IMR-90 (cell line): Measurements from ENCODE around the gene GNAS-AS1. TPM values are rescaled to one million over a fixed set of nuclear protein-coding genes. Genes with fewer than 3 reads are reported as not detected.

ENCODE experiments used
- ATAC-seq: fragments of 200-7000 bp; cut with Tn5 transposase; 2 replicates; pipeline ENCODE4 v1.9.1; 2020; ENCODE audit warnings: low read depth, mild to moderate bottlenecking, moderate library complexity
- BruUV-seq: library from RNA; stranded (reverse); fragments of 400-500 nt; replicated peaks from 2 replicates; lab custom pipeline; 2021; lab: Mats Ljungman, UMichigan
- CTCF ChIA-PET: fragments of 300-600 bp; formaldehyde crosslinking; extraction: SDS; loops from one replicate; lab custom pipeline; 2021; ENCODE audit warnings: antibody characterized with exemption; lab: Yijun Ruan, JAX
- POLR2A ChIA-PET: fragments of 300-600 bp; sonication (Branson Sonifier 250); formaldehyde crosslinking; loops from one replicate; lab custom pipeline; 2022; ENCODE audit warnings: antibody characterized with exemption; ENCODE audit not compliant: unreplicated experiment; lab: Charles Lee
- DNase-seq: peaks from one replicate; pipeline ENCODE4 v3.0.0; 2013
- H2AFZ ChIP-seq: replicated peaks from 2 replicates; pipeline ENCODE3; 2013; ENCODE audit warnings: low read length, mild to moderate bottlenecking; ENCODE audit not compliant: poor library complexity
- H2AK5ac ChIP-seq: 2 replicates; pipeline ENCODE4 v1.6.1; 2013; ENCODE audit warnings: low read depth, low read length, inconsistent platforms
- H2AK9ac ChIP-seq: replicated peaks from 2 replicates; pipeline ENCODE3; 2013; ENCODE audit warnings: mild to moderate bottlenecking, low read depth, low read length, moderate library complexity; ENCODE audit not compliant: poor library complexity
- H2BK120ac ChIP-seq: 2 replicates; pipeline ENCODE4 v1.6.1; 2013; ENCODE audit warnings: low read depth, low read length, inconsistent platforms
- H2BK15ac ChIP-seq: 3 replicates; pipeline ENCODE4 v1.6.1; 2013; ENCODE audit warnings: low read depth, low read length, inconsistent platforms
- H2BK20ac ChIP-seq: 2 replicates; pipeline ENCODE4 v1.6.1; 2013; ENCODE audit warnings: low read depth, mild to moderate bottlenecking, inconsistent platforms, low read length, moderate library complexity
- H2BK5ac ChIP-seq: 2 replicates; pipeline ENCODE4 v1.6.1; 2013; ENCODE audit warnings: mild to moderate bottlenecking, low read depth, low read length, inconsistent platforms; ENCODE audit not compliant: poor library complexity, severe bottlenecking
- H3K14ac ChIP-seq: replicated peaks from 2 replicates; pipeline ENCODE4 v1.6.1; 2013; ENCODE audit warnings: low read depth, low read length, inconsistent platforms
- H3K18ac ChIP-seq: 2 replicates; pipeline ENCODE4 v1.6.1; 2013; ENCODE audit warnings: low read depth, low read length, control low read depth
- H3K23ac ChIP-seq: 2 replicates; pipeline ENCODE4 v1.6.1; 2013; ENCODE audit warnings: low read depth, low read length, inconsistent platforms
- H3K27ac ChIP-seq: 2 replicates; pipeline ENCODE4 v1.5.1; 2013; ENCODE audit warnings: mild to moderate bottlenecking, control low read depth, low read length; ENCODE audit not compliant: insufficient read depth
- H3K27me3 ChIP-seq: 2 replicates; pipeline ENCODE4 v1.6.1; 2013; ENCODE audit warnings: low read length; ENCODE audit not compliant: control insufficient read depth, insufficient read depth
- H3K36me3 ChIP-seq: 2 replicates; pipeline ENCODE4 v1.6.1; 2013; ENCODE audit warnings: low read length, mixed read lengths; ENCODE audit not compliant: control insufficient read depth, insufficient read depth
- H3K4ac ChIP-seq: 2 replicates; pipeline ENCODE4 v1.6.1; 2013; ENCODE audit warnings: low read depth, low read length, inconsistent platforms
- H3K4me1 ChIP-seq: 2 replicates; pipeline ENCODE4 v1.6.1; 2013; ENCODE audit warnings: low read length, mixed read lengths; ENCODE audit not compliant: control insufficient read depth, insufficient read depth
- H3K4me2 ChIP-seq: 2 replicates; pipeline ENCODE4 v1.6.1; 2013; ENCODE audit warnings: low read depth, mild to moderate bottlenecking, control low read depth, low read length, moderate library complexity
- H3K4me3 ChIP-seq: 2 replicates; pipeline ENCODE4 v1.5.1; 2013; ENCODE audit warnings: low read depth, mild to moderate bottlenecking, control low read depth, low read length, moderate library complexity; ENCODE audit not compliant: insufficient read depth
- H3K56ac ChIP-seq: 2 replicates; pipeline ENCODE4 v1.6.1; 2013; ENCODE audit warnings: low read length, inconsistent platforms; ENCODE audit not compliant: insufficient read depth; ENCODE audit errors: extremely low read depth
- H3K79me1 ChIP-seq, 2 experiments: 2 replicates each; pipeline ENCODE4 v1.6.1; 2013; ENCODE audit warnings: low read length in 2 of 2, inconsistent platforms in 1 of 2, low read depth in 1 of 2
- H3K9ac ChIP-seq: 2 replicates; pipeline ENCODE4 v1.6.1; 2013; ENCODE audit warnings: low read depth, low read length, control low read depth
- H3K9me1 ChIP-seq: 2 replicates; pipeline ENCODE4 v1.6.1; 2013; ENCODE audit warnings: low read length, inconsistent platforms; ENCODE audit not compliant: insufficient read depth
- H3K9me3 ChIP-seq: 2 replicates; pipeline ENCODE4 v1.6.1; 2013; ENCODE audit warnings: low read length; ENCODE audit not compliant: control insufficient read depth, insufficient read depth
- H4K20me1 ChIP-seq: 2 replicates; pipeline ENCODE4 v1.6.1; 2013; ENCODE audit warnings: low read length, inconsistent platforms; ENCODE audit not compliant: insufficient read depth
- H4K5ac ChIP-seq: 2 replicates; pipeline ENCODE4 v1.6.1; 2013; ENCODE audit warnings: mild to moderate bottlenecking, low read depth, low read length, control low read depth
- H4K8ac ChIP-seq, 2 experiments: 2 replicates each; pipeline ENCODE4 v1.6.1; 2013; ENCODE audit warnings: low read depth in 2 of 2, low read length in 2 of 2, control low read depth in 1 of 2, inconsistent platforms in 1 of 2
- H4K91ac ChIP-seq: 2 replicates; pipeline ENCODE4 v1.6.1; 2013; ENCODE audit warnings: low read depth, low read length, inconsistent platforms; ENCODE audit not compliant: insufficient read depth
- BHLHE40 ChIP-seq: fragments of 150-350 bp; IDR thresholded peaks from 2 replicates; pipeline ENCODE4 v1.6.1; 2016; ENCODE audit warnings: mild to moderate bottlenecking, low read depth, low read length
- CHD1 ChIP-seq: IDR thresholded peaks from 2 replicates; pipeline ENCODE4 v1.6.1; 2012; ENCODE audit warnings: low read depth, low read length, improper control_type of control experiment
- FOS ChIP-seq: fragments of 150-350 bp; IDR thresholded peaks from 2 replicates; pipeline ENCODE4 v1.6.1; 2016; ENCODE audit warnings: low read depth, low read length
- MAFK ChIP-seq: IDR thresholded peaks from 2 replicates; pipeline ENCODE4 v1.6.1; 2012; ENCODE audit warnings: low read depth, low read length, improper control_type of control experiment
- MAZ ChIP-seq: IDR thresholded peaks from 2 replicates; pipeline ENCODE4 v1.6.1; 2012; ENCODE audit warnings: low read depth, mild to moderate bottlenecking, low read length, improper control_type of control experiment, moderate library complexity, borderline replicate concordance
- MXI1 ChIP-seq: IDR thresholded peaks from 2 replicates; pipeline ENCODE4 v1.6.1; 2012; ENCODE audit warnings: low read depth, mild to moderate bottlenecking, low read length, moderate library complexity, borderline replicate concordance
- NFE2L2 ChIP-seq: fragments of 150-350 bp; IDR thresholded peaks from 2 replicates; pipeline ENCODE4 v1.6.1; 2016; ENCODE audit warnings: low read depth, mild to moderate bottlenecking, low read length
- POLR2A ChIP-seq: IDR thresholded peaks from 2 replicates; pipeline ENCODE4 v1.6.1; 2012; ENCODE audit warnings: mild to moderate bottlenecking, low read depth, low read length
- RAD21 ChIP-seq: IDR thresholded peaks from 2 replicates; pipeline ENCODE4 v1.6.1; 2012; ENCODE audit warnings: low read length, improper control_type of control experiment
- RCOR1 ChIP-seq: IDR thresholded peaks from 2 replicates; pipeline ENCODE4 v1.6.1; 2012; ENCODE audit warnings: mild to moderate bottlenecking, low read length, improper control_type of control experiment; ENCODE audit not compliant: insufficient replicate concordance
- RFX5 ChIP-seq: IDR thresholded peaks from 2 replicates; pipeline ENCODE4 v1.8.0; 2012; ENCODE audit warnings: low read depth, mild to moderate bottlenecking, low read length, moderate library complexity
- SMC3 ChIP-seq: fragments of 150-350 bp; IDR thresholded peaks from 2 replicates; pipeline ENCODE4 v1.6.1; 2016; ENCODE audit warnings: low read depth, mild to moderate bottlenecking, antibody characterized with exemption, low read length, moderate library complexity
- WGBS, 2 experiments: methylation state at CpG; one replicate each; pipeline versions ENCODE4 v1.1.5 to v1.1.7; 2013; ENCODE audit warnings: missing lambda C conversion rate in 2 of 2; ENCODE audit not compliant: insufficient read length in 1 of 2; ENCODE audit errors: extremely low coverage in 2 of 2; 5-methylcytosine and 5-hydroxymethylcytosine counted together
- dilution Hi-C: fragments of 300-500 bp; cut with HindIII; formaldehyde crosslinking; loops from one replicate; pipeline ENCODE4 v1.14.3; 2018; ENCODE audit warnings: low sequenced_read_pairs; ENCODE audit not compliant: unreplicated experiment
- in situ Hi-C: fragments of 300-500 bp; cut with MboI; formaldehyde crosslinking; loops from 3 replicates; pipeline ENCODE4 v1.14.3; 2019; ENCODE audit warnings: low sequenced_read_pairs, inconsistent platforms, mixed read lengths
- intact Hi-C: fragments of 100-400 bp; cut with micrococcal nuclease; formaldehyde crosslinking; loops from 2 replicates; pipeline ENCODE4 v1.10.0; 2022
- polyA plus RNA-seq, 3 experiments: library from polyadenylated mRNA; depleted of rRNA; stranded (reverse); fragments of >200 nt; gene quantifications; 2 replicates each; pipeline ENCODE4 v1.2.3, GENCODE V29; 2012; ENCODE audit warnings: low replicate concordance in 1 of 3
- total RNA-seq: library from RNA; depleted of rRNA; stranded (reverse); fragments of >200 nt; gene quantifications from 2 replicates; pipeline ENCODE4 v1.2.3, GENCODE V29; 2012
- TF ChIP-seq, protein P1 (sequence below): fragments of 150-350 bp; IDR thresholded peaks from 2 replicates; pipeline ENCODE4 v1.6.1; 2017; ENCODE audit warnings: mild to moderate bottlenecking, antibody characterized with exemption, low read length, low read depth
- TF ChIP-seq, protein P2 (sequence below): fragments of 150-350 bp; IDR thresholded peaks from 2 replicates; pipeline ENCODE4 v1.6.1; 2016; ENCODE audit warnings: low read depth, mild to moderate bottlenecking, low read length, moderate library complexity, borderline replicate concordance
- TF ChIP-seq, protein P3 (sequence below): conservative IDR thresholded peaks from 2 replicates; pipeline ENCODE4 v1.5.1; 2012; ENCODE audit warnings: mild to moderate bottlenecking, low read depth, low read length, improper control_type of control experiment

The GNAS-AS1 gene
- total and polyA plus RNA-seq, 2 of the 4 experiments (the other 2 are of a cell fraction), result 0.54 to 0.60 TPM

DNA sequence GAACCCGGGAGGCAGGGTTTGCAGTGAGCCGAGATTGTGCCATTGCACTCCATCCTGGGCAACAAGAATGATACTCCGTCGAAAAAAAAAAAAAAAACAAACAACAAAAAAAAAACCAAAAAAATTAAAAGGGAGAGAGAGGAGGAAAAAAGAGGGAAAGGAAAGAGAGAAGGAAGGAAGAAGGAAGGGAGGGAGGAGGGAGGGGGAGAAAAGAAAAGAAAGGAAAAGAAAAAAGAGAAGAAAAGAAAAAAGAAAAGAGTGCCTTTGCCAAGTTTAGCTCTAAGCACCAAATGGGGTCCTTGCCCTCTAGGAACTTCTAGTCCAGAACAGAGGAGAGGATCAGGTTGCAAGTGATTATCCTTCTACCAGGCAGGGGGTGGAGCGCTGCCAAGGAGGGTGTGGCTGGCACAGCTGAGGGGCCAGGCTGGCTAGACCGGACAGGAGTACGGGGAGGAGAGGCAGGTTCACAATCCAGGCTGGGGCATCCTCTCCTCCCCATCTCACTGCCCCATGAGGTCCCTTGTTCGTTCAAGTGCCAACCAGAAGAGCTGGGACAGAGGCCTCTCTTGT is 20.9 kb upstream of the GNAS-AS1 start:
- in situ Hi-C loops, result loop anchor here (5.0 kb wide), 1 partner anchor 356 kb away; no protein-coding TSS in a partner anchor
- ATAC-seq, result no peak
- H3K79me1 ChIP-seq, result no peaks in the 10 kb centered on the region

More for the DNA sequence above, 20.9 kb upstream of the GNAS-AS1 start:
- WGBS, 2 experiments, result no CpG with 5 or more reads among the region's 8 CpGs
- Histone ChIP-seq H2BK20ac (no peak overlapping the region), H2BK5ac (no peak overlapping the region), H4K8ac (no peak overlapping the region), H3K9me1 (peaks cover 3% of the 10 kb centered on the region; the same call in 1 of the 2 replicates), H3K9ac (no peak overlapping the region), H3K4me3 (no peak overlapping the region), H4K20me1 (no peaks in the 10 kb centered on the region), H4K5ac (no peak overlapping the region), H3K23ac (no peak overlapping the region), H3K9me3 (no peaks in the 10 kb centered on the region), H3K4ac (no peak overlapping the region), H4K91ac (no peak overlapping the region), H3K27me3 (peaks cover 13% of the 10 kb centered on the region), H3K56ac (no peak overlapping the region), H2BK120ac (no peak overlapping the region), H3K4me2 (no peak overlapping the region), H3K36me3 (no peaks in the 10 kb centered on the region), H3K14ac (no peak overlapping the region), H3K4me1 (peaks cover under 1% of the 10 kb centered on the region; the same call in 1 of the 2 replicates), H3K18ac (no peak overlapping the region), H2AK9ac (no peak overlapping the region), H3K27ac (no peak overlapping the region), H2BK15ac (no peak overlapping the region), H2AK5ac (no peak overlapping the region), H2AFZ (no peak overlapping the region)
- TF ChIP-seq, protein P1, sequence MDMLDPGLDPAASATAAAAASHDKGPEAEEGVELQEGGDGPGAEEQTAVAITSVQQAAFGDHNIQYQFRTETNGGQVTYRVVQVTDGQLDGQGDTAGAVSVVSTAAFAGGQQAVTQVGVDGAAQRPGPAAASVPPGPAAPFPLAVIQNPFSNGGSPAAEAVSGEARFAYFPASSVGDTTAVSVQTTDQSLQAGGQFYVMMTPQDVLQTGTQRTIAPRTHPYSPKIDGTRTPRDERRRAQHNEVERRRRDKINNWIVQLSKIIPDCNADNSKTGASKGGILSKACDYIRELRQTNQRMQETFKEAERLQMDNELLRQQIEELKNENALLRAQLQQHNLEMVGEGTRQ, result no peak
- TF ChIP-seq NFE2L2 (no peak), POLR2A (no peak), RCOR1 (no peak), RFX5 (no peak), RAD21 (no peak), FOS (no peak), MAZ (no peak), MXI1 (no peak), BHLHE40 (no peak), CHD1 (no peak), SMC3 (no peak), MAFK (no peak)
- TF ChIP-seq, protein P2, sequence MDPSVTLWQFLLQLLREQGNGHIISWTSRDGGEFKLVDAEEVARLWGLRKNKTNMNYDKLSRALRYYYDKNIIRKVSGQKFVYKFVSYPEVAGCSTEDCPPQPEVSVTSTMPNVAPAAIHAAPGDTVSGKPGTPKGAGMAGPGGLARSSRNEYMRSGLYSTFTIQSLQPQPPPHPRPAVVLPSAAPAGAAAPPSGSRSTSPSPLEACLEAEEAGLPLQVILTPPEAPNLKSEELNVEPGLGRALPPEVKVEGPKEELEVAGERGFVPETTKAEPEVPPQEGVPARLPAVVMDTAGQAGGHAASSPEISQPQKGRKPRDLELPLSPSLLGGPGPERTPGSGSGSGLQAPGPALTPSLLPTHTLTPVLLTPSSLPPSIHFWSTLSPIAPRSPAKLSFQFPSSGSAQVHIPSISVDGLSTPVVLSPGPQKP, result no peak
- TF ChIP-seq, protein P3, sequence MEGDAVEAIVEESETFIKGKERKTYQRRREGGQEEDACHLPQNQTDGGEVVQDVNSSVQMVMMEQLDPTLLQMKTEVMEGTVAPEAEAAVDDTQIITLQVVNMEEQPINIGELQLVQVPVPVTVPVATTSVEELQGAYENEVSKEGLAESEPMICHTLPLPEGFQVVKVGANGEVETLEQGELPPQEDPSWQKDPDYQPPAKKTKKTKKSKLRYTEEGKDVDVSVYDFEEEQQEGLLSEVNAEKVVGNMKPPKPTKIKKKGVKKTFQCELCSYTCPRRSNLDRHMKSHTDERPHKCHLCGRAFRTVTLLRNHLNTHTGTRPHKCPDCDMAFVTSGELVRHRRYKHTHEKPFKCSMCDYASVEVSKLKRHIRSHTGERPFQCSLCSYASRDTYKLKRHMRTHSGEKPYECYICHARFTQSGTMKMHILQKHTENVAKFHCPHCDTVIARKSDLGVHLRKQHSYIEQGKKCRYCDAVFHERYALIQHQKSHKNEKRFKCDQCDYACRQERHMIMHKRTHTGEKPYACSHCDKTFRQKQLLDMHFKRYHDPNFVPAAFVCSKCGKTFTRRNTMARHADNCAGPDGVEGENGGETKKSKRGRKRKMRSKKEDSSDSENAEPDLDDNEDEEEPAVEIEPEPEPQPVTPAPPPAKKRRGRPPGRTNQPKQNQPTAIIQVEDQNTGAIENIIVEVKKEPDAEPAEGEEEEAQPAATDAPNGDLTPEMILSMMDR, result no peak
- no TSS peak for BruUV-seq
- ChIA-PET POLR2A (no interaction called here), CTCF (interaction anchor here (0.7 kb wide), 1 partner anchor 328 kb away, joined by 4 read pairs; no protein-coding TSS in a partner anchor)
- DNase-seq, result no peak
- intact Hi-C loops (loop anchor here (5.0 kb wide), 3 partner anchors 161 to 531 kb away; partner anchors contain the start of gene ATP5F1E), dilution Hi-C loops (no loop called here)
